ENCODE measurements around the gene TCF7L1. TPM values are rescaled to one million over a fixed set of nuclear protein-coding genes. Genes with fewer than 3 reads are reported as not detected.

Gene TCF7L1
- polyA plus RNA-seq, 1 of the 3 experiments (the other 2 are of a cell fraction) = 3.7 TPM

DNA sequence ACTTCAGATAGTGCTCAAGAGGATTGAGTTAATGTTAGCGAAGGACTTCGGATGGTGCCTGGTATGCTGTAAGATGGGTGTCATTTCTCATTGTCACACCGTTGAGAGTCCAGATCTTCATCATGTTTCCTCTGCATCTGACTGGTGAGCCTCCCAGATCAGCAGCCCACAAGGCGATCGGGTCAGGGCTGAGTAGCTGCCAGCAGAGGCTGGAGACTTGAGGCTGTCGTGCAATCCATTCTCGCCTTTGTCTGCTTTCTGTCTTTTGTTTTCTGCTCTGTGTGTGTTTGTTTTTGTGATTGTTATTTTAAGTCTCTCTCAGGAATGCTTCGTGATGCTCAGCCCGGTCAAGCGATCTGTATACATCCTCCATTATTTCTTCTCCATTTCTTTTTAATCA, 98.8 kb downstream of the TCF7L1 start:
- ChIA-PET POLR2A (no interaction called here), CTCF (interaction anchor here (0.9 to 2.8 kb wide), 5 partner anchors 11 to 214 kb away, joined by 3 to 8 read pairs (median 5); no protein-coding TSS in a partner anchor)
- Histone ChIP-seq H3K9me2 (no peaks in the 10 kb centered on the region), H3K9me3 (no peaks in the 10 kb centered on the region), H2AFZ (ENCODE audit: low read depth) (no peak overlapping the region), H3K27me3 (ENCODE audit: insufficient read depth) (no peaks in the 10 kb centered on the region), H3K4me3 (ENCODE audit: low read depth in 2 of 2, low read length in 1 of 2) (no peak overlapping the region), H3K79me2 (ENCODE audit: insufficient read depth) (no peaks in the 10 kb centered on the region; the same call in 1 of the 2 replicates), H4K20me1 (ENCODE audit: insufficient read depth) (no peaks in the 10 kb centered on the region), H3K9ac (no peak overlapping the region), H3K36me3 (replicated peaks in 1 of 2; ENCODE audit: control insufficient read depth in 1 of 2, insufficient read depth in 2 of 2, low read length in 1 of 2) (no peaks in the 10 kb centered on the region), H3K27ac (ENCODE audit: low read depth in 2 of 2, low read length in 1 of 2) (no peak overlapping the region), H3F3A (replicated peaks; ENCODE audit: insufficient read depth) (no peaks in the 10 kb centered on the region), H3K4me2 (no peak overlapping the region), H3K4me1 (ENCODE audit: control insufficient read depth in 1 of 2, insufficient read depth in 2 of 2, low read depth in 1 of 2, low read length in 1 of 2) (no peaks in the 10 kb centered on the region; a peak in 1 of 4 replicates)
- DNase-seq = no peak
- 87% methylated on average over 10 of the region's 10 CpGs for WGBS (ENCODE audit: low lambda C conversion rate)
- TF ChIP-seq, protein P1, sequence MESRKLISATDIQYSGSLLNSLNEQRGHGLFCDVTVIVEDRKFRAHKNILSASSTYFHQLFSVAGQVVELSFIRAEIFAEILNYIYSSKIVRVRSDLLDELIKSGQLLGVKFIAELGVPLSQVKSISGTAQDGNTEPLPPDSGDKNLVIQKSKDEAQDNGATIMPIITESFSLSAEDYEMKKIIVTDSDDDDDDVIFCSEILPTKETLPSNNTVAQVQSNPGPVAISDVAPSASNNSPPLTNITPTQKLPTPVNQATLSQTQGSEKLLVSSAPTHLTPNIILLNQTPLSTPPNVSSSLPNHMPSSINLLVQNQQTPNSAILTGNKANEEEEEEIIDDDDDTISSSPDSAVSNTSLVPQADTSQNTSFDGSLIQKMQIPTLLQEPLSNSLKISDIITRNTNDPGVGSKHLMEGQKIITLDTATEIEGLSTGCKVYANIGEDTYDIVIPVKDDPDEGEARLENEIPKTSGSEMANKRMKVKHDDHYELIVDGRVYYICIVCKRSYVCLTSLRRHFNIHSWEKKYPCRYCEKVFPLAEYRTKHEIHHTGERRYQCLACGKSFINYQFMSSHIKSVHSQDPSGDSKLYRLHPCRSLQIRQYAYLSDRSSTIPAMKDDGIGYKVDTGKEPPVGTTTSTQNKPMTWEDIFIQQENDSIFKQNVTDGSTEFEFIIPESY (IDR thresholded peaks at IDR 0.05; ENCODE audit: borderline replicate concordance, low read depth) = no peak
- TF ChIP-seq, protein P2, sequence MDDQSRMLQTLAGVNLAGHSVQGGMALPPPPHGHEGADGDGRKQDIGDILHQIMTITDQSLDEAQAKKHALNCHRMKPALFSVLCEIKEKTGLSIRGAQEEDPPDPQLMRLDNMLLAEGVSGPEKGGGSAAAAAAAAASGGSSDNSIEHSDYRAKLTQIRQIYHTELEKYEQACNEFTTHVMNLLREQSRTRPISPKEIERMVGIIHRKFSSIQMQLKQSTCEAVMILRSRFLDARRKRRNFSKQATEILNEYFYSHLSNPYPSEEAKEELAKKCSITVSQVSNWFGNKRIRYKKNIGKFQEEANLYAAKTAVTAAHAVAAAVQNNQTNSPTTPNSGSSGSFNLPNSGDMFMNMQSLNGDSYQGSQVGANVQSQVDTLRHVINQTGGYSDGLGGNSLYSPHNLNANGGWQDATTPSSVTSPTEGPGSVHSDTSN (IDR thresholded peaks at IDR 0.05) = no peak

DNA sequence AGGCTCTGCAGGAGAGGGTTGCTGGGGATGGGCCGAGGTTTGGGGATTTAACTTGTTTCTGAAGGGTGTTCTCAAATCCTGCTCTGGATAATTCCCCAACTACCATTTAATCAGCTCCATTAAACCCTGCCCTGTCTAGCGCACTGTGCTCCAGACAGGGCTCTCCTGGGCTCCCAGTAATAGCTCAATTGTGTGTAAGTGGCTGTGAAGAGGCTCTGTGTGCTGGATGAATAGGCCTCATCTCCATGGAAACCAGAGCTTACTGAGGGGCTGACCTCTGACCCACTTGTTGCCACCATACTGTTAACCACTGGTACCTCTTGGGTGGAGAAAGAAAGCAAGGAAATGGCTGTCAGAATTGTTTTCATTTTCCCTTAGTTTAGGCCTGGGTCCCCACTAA, 101.7 kb downstream of the TCF7L1 start:
- CTCF ChIA-PET = interaction anchor here (1.1 to 1.3 kb wide), 3 partner anchors 9 to 17 kb away, joined by 3 to 5 read pairs (median 4); no protein-coding TSS in a partner anchor
- Histone ChIP-seq H3K9me3 (no peaks in the 10 kb centered on the region), H3K27me3 (ENCODE audit: insufficient read depth) (no peaks in the 10 kb centered on the region), H3K4me1 (ENCODE audit: control insufficient read depth in 1 of 2, insufficient read depth in 2 of 2, low read depth in 1 of 2, low read length in 1 of 2) (no peaks in the 10 kb centered on the region; a peak in 1 of 4 replicates), H3K9ac (no peak overlapping the region), H3K36me3 (replicated peaks in 1 of 2; ENCODE audit: control insufficient read depth in 1 of 2, insufficient read depth in 2 of 2, low read length in 1 of 2) (no peaks in the 10 kb centered on the region), H4K20me1 (ENCODE audit: insufficient read depth) (0 out of 2 replicates have a peak, but pooled peaks cover 7% of the 10 kb centered on the region), H3K27ac (ENCODE audit: low read depth in 2 of 2, low read length in 1 of 2) (no peak overlapping the region), H3K4me2 (no peak overlapping the region), H2AFZ (ENCODE audit: low read depth) (no peak overlapping the region), H3K9me2 (no peaks in the 10 kb centered on the region), H3K79me2 (ENCODE audit: insufficient read depth) (no peaks in the 10 kb centered on the region; the same call in 1 of the 2 replicates), H3F3A (replicated peaks; ENCODE audit: insufficient read depth) (no peaks in the 10 kb centered on the region), H3K4me3 (ENCODE audit: low read depth in 2 of 2, low read length in 1 of 2) (no peak overlapping the region)
- DNase-seq = no peak
- POLR2A ChIA-PET = no interaction called here
- TF ChIP-seq POLR2AphosphoS5 (IDR thresholded peaks at IDR 0.05; ENCODE audit: low read depth, low read length) (no peak), FOXJ3 (CRISPR knock-in tag; IDR thresholded peaks at IDR 0.05) (no peak), GATA2 (CRISPR knock-in tag; IDR thresholded peaks at IDR 0.05) (no peak)
- 100% methylated on average over 2 of the region's 2 CpGs for WGBS (ENCODE audit: low lambda C conversion rate)

DNA sequence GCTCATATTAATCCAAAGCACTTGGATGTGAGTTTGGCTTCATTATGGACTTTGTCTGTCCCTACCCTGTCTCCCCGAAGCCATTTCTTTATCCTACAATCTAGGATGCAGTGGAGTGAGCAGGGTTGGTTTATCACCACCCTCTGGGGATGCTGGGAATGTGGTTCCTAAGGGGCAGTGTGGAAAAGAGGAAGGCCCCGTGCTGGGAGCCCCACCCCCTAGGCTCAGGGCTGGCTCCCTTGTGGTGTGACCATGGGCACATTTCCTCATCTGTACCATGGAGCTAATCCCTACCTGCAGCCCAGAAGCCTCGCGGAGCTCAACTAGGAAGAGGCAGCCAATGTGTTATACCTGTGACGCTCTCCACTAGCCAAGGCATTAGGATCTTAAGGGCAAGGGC, 102.1 kb downstream of the TCF7L1 start:
- 70% methylated on average over 5 of the region's 5 CpGs for WGBS (ENCODE audit: low lambda C conversion rate)
- ChIA-PET CTCF (interaction anchor here (1.0 to 1.3 kb wide), 4 partner anchors 8 to 310 kb away, joined by 3 to 5 read pairs (median 4); no protein-coding TSS in a partner anchor), POLR2A (no interaction called here)
- Histone ChIP-seq H3F3A (replicated peaks; ENCODE audit: insufficient read depth) (no peaks in the 10 kb centered on the region), H3K27ac (ENCODE audit: low read depth in 2 of 2, low read length in 1 of 2) (no peak overlapping the region), H4K20me1 (ENCODE audit: insufficient read depth) (0 out of 2 replicates have a peak, but pooled peaks cover 7% of the 10 kb centered on the region), H2AFZ (ENCODE audit: low read depth) (no peak overlapping the region), H3K79me2 (ENCODE audit: insufficient read depth) (no peaks in the 10 kb centered on the region), H3K9ac (no peak overlapping the region), H3K9me3 (no peaks in the 10 kb centered on the region), H3K27me3 (ENCODE audit: insufficient read depth) (no peaks in the 10 kb centered on the region), H3K9me2 (no peaks in the 10 kb centered on the region), H3K4me3 (ENCODE audit: low read depth in 2 of 2, low read length in 1 of 2) (no peak overlapping the region), H3K36me3 (replicated peaks in 1 of 2; ENCODE audit: control insufficient read depth in 1 of 2, insufficient read depth in 2 of 2, low read length in 1 of 2) (no peaks in the 10 kb centered on the region), H3K4me1 (ENCODE audit: control insufficient read depth in 1 of 2, insufficient read depth in 2 of 2, low read depth in 1 of 2, low read length in 1 of 2) (no peaks in the 10 kb centered on the region; a peak in 1 of 4 replicates), H3K4me2 (no peak overlapping the region)
- DNase-seq = no peak
- TF ChIP-seq, protein P3, sequence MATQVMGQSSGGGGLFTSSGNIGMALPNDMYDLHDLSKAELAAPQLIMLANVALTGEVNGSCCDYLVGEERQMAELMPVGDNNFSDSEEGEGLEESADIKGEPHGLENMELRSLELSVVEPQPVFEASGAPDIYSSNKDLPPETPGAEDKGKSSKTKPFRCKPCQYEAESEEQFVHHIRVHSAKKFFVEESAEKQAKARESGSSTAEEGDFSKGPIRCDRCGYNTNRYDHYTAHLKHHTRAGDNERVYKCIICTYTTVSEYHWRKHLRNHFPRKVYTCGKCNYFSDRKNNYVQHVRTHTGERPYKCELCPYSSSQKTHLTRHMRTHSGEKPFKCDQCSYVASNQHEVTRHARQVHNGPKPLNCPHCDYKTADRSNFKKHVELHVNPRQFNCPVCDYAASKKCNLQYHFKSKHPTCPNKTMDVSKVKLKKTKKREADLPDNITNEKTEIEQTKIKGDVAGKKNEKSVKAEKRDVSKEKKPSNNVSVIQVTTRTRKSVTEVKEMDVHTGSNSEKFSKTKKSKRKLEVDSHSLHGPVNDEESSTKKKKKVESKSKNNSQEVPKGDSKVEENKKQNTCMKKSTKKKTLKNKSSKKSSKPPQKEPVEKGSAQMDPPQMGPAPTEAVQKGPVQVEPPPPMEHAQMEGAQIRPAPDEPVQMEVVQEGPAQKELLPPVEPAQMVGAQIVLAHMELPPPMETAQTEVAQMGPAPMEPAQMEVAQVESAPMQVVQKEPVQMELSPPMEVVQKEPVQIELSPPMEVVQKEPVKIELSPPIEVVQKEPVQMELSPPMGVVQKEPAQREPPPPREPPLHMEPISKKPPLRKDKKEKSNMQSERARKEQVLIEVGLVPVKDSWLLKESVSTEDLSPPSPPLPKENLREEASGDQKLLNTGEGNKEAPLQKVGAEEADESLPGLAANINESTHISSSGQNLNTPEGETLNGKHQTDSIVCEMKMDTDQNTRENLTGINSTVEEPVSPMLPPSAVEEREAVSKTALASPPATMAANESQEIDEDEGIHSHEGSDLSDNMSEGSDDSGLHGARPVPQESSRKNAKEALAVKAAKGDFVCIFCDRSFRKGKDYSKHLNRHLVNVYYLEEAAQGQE (IDR thresholded peaks at IDR 0.05; ENCODE audit: low read depth, low read length) = no peak
- TF ChIP-seq, protein P4, sequence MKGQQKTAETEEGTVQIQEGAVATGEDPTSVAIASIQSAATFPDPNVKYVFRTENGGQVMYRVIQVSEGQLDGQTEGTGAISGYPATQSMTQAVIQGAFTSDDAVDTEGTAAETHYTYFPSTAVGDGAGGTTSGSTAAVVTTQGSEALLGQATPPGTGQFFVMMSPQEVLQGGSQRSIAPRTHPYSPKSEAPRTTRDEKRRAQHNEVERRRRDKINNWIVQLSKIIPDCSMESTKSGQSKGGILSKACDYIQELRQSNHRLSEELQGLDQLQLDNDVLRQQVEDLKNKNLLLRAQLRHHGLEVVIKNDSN (IDR thresholded peaks at IDR 0.05; ENCODE audit: borderline replicate concordance, low read depth) = no peak
- TF ChIP-seq, protein P5, sequence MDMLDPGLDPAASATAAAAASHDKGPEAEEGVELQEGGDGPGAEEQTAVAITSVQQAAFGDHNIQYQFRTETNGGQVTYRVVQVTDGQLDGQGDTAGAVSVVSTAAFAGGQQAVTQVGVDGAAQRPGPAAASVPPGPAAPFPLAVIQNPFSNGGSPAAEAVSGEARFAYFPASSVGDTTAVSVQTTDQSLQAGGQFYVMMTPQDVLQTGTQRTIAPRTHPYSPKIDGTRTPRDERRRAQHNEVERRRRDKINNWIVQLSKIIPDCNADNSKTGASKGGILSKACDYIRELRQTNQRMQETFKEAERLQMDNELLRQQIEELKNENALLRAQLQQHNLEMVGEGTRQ (IDR thresholded peaks at IDR 0.05; ENCODE audit: borderline replicate concordance, low read depth, low read length) = no peak
- TF ChIP-seq, protein P2 (IDR thresholded peaks at IDR 0.05) = no peak

Data from SK-N-SH (cell line).